Trophoblast cell (in vitro differentiated cells and primary cell): ENCODE measurements around the gene KCNH3.
A peak's percentile ranks its signal among the peaks of the same experiment; 100 is the strongest.

Source experiments
- DNase-seq, 2 donors: peaks; one replicate each; pipeline ENCODE4 v3.0.0-alpha.2; 2016
- H2AFZ ChIP-seq: 2 replicates; pipeline ENCODE4 v1.6.1; 2013; ENCODE audit warnings: low read length, moderate library complexity, mild to moderate bottlenecking; ENCODE audit not compliant: insufficient read depth, poor library complexity
- H2AK5ac ChIP-seq: 2 replicates; pipeline ENCODE4 v1.6.1; 2013; ENCODE audit warnings: mild to moderate bottlenecking, low read length
- H2BK120ac ChIP-seq: 2 replicates; pipeline ENCODE4 v1.6.1; 2013; ENCODE audit warnings: low read length, mild to moderate bottlenecking, moderate library complexity; ENCODE audit not compliant: insufficient read depth, poor library complexity
- H2BK12ac ChIP-seq: 2 replicates; pipeline ENCODE4 v1.6.1; 2013; ENCODE audit warnings: mild to moderate bottlenecking, low read length, moderate library complexity
- H2BK5ac ChIP-seq: 2 replicates; pipeline ENCODE4 v1.6.1; 2013; ENCODE audit warnings: low read length, low read depth, moderate library complexity, mild to moderate bottlenecking; ENCODE audit not compliant: poor library complexity
- H3K14ac ChIP-seq: 2 replicates; pipeline ENCODE4 v1.6.1; 2013; ENCODE audit warnings: mild to moderate bottlenecking, low read length
- H3K18ac ChIP-seq: 2 replicates; pipeline ENCODE4 v1.6.1; 2013; ENCODE audit warnings: mild to moderate bottlenecking, low read length
- H3K23ac ChIP-seq: 2 replicates; pipeline ENCODE4 v1.6.1; 2013; ENCODE audit warnings: low read length
- H3K27ac ChIP-seq: 2 replicates; pipeline ENCODE4 v1.5.1; 2013; ENCODE audit warnings: low read depth, mild to moderate bottlenecking, inconsistent platforms, low read length, moderate library complexity
- H3K27me3 ChIP-seq: 2 replicates; pipeline ENCODE4 v1.6.1; 2013; ENCODE audit warnings: inconsistent platforms, mild to moderate bottlenecking, low read length, moderate library complexity; ENCODE audit not compliant: insufficient read depth
- H3K36me3 ChIP-seq, 2 experiments: 1 replicate in 1 of 2; 2 replicates in 1 of 2; pipeline ENCODE4 v1.6.1; 2013; ENCODE audit warnings: low read length in 2 of 2, mild to moderate bottlenecking in 2 of 2, moderate library complexity in 1 of 2; ENCODE audit not compliant: insufficient read depth in 2 of 2, control insufficient read depth in 1 of 2
- H3K4ac ChIP-seq: 2 replicates; pipeline ENCODE4 v1.6.1; 2013; ENCODE audit warnings: low read depth, mild to moderate bottlenecking, low read length, moderate library complexity
- H3K4me1 ChIP-seq, 2 experiments: 1 replicate in 1 of 2; 2 replicates in 1 of 2; pipeline ENCODE4 v1.6.1; 2013; ENCODE audit warnings: low read length in 2 of 2, mild to moderate bottlenecking in 2 of 2, moderate library complexity in 1 of 2; ENCODE audit not compliant: insufficient read depth in 2 of 2, control insufficient read depth in 1 of 2
- H3K4me2 ChIP-seq: 2 replicates; pipeline ENCODE4 v1.6.1; 2013; ENCODE audit warnings: inconsistent platforms, mild to moderate bottlenecking, low read length, moderate library complexity
- H3K4me3 ChIP-seq: 2 replicates; pipeline ENCODE4 v1.5.1; 2013; ENCODE audit warnings: mild to moderate bottlenecking, low read depth, low read length, inconsistent platforms
- H3K79me1 ChIP-seq: one replicate; pipeline ENCODE4 v1.6.1; 2013; ENCODE audit warnings: low read length
- H3K79me2 ChIP-seq: 2 replicates; pipeline ENCODE4 v1.6.1; 2013; ENCODE audit warnings: low read length, mild to moderate bottlenecking; ENCODE audit not compliant: control insufficient read depth, insufficient read depth, poor library complexity
- H3K9ac ChIP-seq: 2 replicates; pipeline ENCODE4 v1.6.1; 2013; ENCODE audit warnings: mild to moderate bottlenecking, low read length
- H3K9me3 ChIP-seq: 2 replicates; pipeline ENCODE4 v1.6.1; 2013; ENCODE audit warnings: low read depth, mild to moderate bottlenecking, control low read depth, inconsistent platforms, low read length; ENCODE audit not compliant: insufficient read depth
- H4K12ac ChIP-seq: 2 replicates; pipeline ENCODE4 v1.6.1; 2013; ENCODE audit warnings: low read depth, mild to moderate bottlenecking, low read length, moderate library complexity
- H4K8ac ChIP-seq: 2 replicates; pipeline ENCODE4 v1.6.1; 2013; ENCODE audit warnings: low read depth, mild to moderate bottlenecking, low read length, moderate library complexity
- H4K91ac ChIP-seq: one replicate; pipeline ENCODE4 v1.6.1; 2013; ENCODE audit warnings: low read depth, mild to moderate bottlenecking, low read length, moderate library complexity
- WGBS: extraction: QIAGEN DNeasy Blood & Tissue Kit; methylation state at CpG from one replicate; pipeline ENCODE4 v1.1.7; 2013; ENCODE audit warnings: missing lambda C conversion rate; ENCODE audit not compliant: insufficient read length, insufficient coverage; ENCODE audit errors: extremely low coverage; 5-methylcytosine and 5-hydroxymethylcytosine counted together

The KCNH3 gene

DNA sequence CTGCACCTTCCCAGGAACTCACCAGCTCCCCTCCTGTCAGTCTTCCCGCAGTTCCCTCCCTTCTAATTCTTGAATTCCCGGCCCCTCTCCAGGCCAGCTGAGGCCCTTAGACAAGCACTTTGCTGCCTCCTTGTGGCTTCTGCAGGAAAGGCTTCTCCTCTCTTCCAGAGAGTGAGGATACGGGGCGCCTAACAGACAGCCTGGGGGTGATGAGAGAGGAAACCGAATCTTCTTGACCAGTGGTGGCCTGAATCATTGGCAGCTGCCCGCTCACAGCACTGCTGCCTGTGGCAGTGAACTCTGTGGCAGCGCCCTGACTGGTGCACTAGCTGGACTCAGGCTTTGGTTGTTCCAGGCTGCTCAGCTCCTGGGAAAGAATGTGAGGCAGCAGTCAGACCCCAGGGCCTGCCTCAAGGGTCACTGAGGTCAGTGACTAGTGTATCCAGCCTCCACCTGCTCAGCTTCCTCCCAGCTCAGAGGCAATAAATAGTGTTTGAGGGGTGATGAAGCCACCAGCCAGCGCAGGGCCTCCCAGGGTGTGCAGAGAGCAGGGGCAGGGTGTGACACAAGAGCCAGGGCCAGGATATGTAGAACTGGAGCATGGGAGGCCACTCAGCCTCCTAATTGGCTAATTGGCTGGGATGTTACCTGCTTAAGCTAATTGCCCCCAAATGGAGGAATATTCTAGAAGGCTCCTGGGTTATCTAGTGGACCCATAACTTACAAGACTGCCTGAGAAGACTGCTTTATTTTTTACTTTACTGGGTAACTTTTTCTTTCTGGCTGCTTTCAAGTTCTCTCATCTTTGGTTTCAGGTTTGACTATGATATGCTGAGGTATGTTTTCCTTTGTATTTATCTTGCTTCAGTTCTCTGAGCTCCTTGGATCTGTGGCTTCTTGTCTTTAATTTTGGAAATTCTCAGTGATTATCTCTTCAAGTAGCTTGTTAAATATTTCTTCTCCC, 42.0 kb downstream of the KCNH3 start:
- Histone ChIP-seq H3K79me1 (no peaks in the 10 kb centered on the region), H3K36me3 (peaks cover 9 to 10% of the 10 kb centered on the region in 2 experiments), H2BK5ac (no peak overlapping the region), H3K27me3 (no peaks in the 10 kb centered on the region), H3K4ac (no peak overlapping the region), H3K27ac (no peak overlapping the region), H3K79me2 (no peaks in the 10 kb centered on the region), H3K4me2 (peak overlapping the region; percentile 31), H2AFZ (no peak overlapping the region), H3K14ac (no peak overlapping the region), H3K18ac (no peak overlapping the region), H2BK120ac (no peak overlapping the region), H2AK5ac (no peak overlapping the region), H2BK12ac (no peak overlapping the region), H4K12ac (no peak overlapping the region), H4K8ac (no peak overlapping the region), H3K9me3 (no peaks in the 10 kb centered on the region), H3K9ac (peak overlapping the region; percentile 15), H3K4me1 (peaks cover 3 to 7% of the 10 kb centered on the region in 2 experiments), H3K23ac (no peak overlapping the region), H3K4me3 (no peak overlapping the region), H4K91ac (no peak overlapping the region)
- peak; percentile 62 to 82 for DNase-seq
- no CpG with 5 or more reads among the region's 8 CpGs for WGBS

GRCh38 chr12:49582201-49582600, 43.4 kb downstream of the KCNH3 start:
- Histone ChIP-seq H3K4me2 (no peak overlapping the region), H2BK120ac (no peak overlapping the region), H3K27ac (no peak overlapping the region), H4K12ac (no peak overlapping the region), H3K18ac (no peak overlapping the region), H3K4me3 (no peak overlapping the region), H2AK5ac (no peak overlapping the region), H3K23ac (no peak overlapping the region), H2BK5ac (no peak overlapping the region), H3K27me3 (no peaks in the 10 kb centered on the region), H3K4me1 (peaks cover 3 to 7% of the 10 kb centered on the region in 2 experiments), H2BK12ac (no peak overlapping the region), H3K9me3 (no peaks in the 10 kb centered on the region), H4K91ac (no peak overlapping the region), H3K9ac (no peak overlapping the region), H2AFZ (no peak overlapping the region), H3K79me1 (no peaks in the 10 kb centered on the region), H3K79me2 (no peaks in the 10 kb centered on the region), H3K14ac (no peak overlapping the region), H4K8ac (no peak overlapping the region), H3K4ac (no peak overlapping the region), H3K36me3 (peaks cover 5 to 10% of the 10 kb centered on the region in 2 experiments)
- DNase-seq: no peak
- WGBS: no CpG with 5 or more reads among the region's 1 CpG

- peaks cover 5 to 6% of the 10 kb centered on the region in 2 experiments for H3K36me3 ChIP-seq
- H3K4ac ChIP-seq: no peak overlapping the region
- H2BK120ac ChIP-seq: no peak overlapping the region
- H3K79me2 ChIP-seq: no peaks in the 10 kb centered on the region
- H3K9me3 ChIP-seq: no peaks in the 10 kb centered on the region
- no peaks in the 10 kb centered on the region for H3K79me1 ChIP-seq
- no peak overlapping the region for H3K4me3 ChIP-seq
- H3K27me3 ChIP-seq: no peaks in the 10 kb centered on the region
- no peak overlapping the region for H3K9ac ChIP-seq
- no peak overlapping the region for H2BK5ac ChIP-seq
- no peak overlapping the region for H3K27ac ChIP-seq
- H2AK5ac ChIP-seq: no peak overlapping the region
- H3K4me2 ChIP-seq: no peak overlapping the region
- H4K91ac ChIP-seq: no peak overlapping the region
- no peak overlapping the region for H3K18ac ChIP-seq
- no peak overlapping the region for H3K23ac ChIP-seq
- no peak overlapping the region for H3K14ac ChIP-seq
- no peak overlapping the region for H4K12ac ChIP-seq
- WGBS: no CpG with 5 or more reads among the region's 4 CpGs
- no peak overlapping the region for H2AFZ ChIP-seq
- H3K4me1 ChIP-seq: peaks cover 3 to 7% of the 10 kb centered on the region in 2 experiments
- no peak for DNase-seq
- no peak overlapping the region for H2BK12ac ChIP-seq
- no peak overlapping the region for H4K8ac ChIP-seq
Measured at GRCh38 chr12:49582850-49583249, 44.0 kb downstream of the KCNH3 start.

DNA sequence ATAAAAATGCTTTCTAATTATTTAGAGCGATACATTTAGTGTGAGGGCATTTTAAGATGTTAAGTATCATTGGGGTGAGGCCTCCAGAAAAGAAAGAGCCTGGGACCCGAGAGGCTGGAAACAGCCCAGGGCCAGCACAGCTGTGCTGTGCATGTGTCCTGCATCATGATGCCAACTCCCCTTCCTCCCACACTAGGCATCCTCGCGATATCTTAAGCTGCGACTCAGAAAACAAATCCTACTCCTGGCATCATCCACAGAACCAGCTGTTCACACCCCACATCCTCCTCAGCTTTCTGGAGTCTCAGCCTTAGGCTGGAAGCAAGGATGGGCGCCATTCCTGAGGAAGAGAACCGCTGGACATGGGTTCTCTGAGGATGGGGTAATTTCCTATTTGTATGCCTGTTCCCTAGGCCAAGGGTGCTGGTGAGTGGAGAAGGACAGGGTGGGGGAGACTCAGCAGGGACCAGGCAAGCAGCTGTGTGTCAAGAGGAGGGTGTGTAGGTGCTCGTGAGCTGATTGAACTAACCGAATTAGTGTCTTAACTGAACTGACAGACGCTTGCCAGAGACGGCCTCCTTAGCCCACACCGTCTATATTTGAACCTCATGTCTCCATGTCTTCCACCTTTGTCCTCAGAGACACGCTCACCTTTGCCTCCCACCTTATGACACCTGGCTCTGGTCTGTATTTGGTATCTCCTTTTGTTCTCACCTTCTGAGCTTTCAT, 44.7 kb downstream of the KCNH3 start:
- Histone ChIP-seq H3K27me3 (no peaks in the 10 kb centered on the region), H3K4me3 (peak overlapping the region; percentile 48), H3K79me2 (no peaks in the 10 kb centered on the region), H3K79me1 (no peaks in the 10 kb centered on the region), H3K4me2 (no peak overlapping the region), H4K91ac (no peak overlapping the region), H3K23ac (no peak overlapping the region), H4K8ac (no peak overlapping the region), H2BK12ac (no peak overlapping the region), H3K27ac (no peak overlapping the region), H4K12ac (no peak overlapping the region), H2AK5ac (no peak overlapping the region), H3K36me3 (peaks cover 5 to 7% of the 10 kb centered on the region in 2 experiments), H2AFZ (no peak overlapping the region), H3K18ac (no peak overlapping the region), H2BK5ac (no peak overlapping the region), H3K4ac (no peak overlapping the region), H2BK120ac (no peak overlapping the region), H3K9me3 (no peaks in the 10 kb centered on the region), H3K9ac (peak overlapping the region; percentile 64), H3K4me1 (peaks cover 3 to 7% of the 10 kb centered on the region in 2 experiments), H3K14ac (no peak overlapping the region)
- DNase-seq: no peak
- no CpG with 5 or more reads among the region's 13 CpGs for WGBS
